Naive thymus-derived CD4-positive, alpha-beta T cell (primary cell): Measurements from ENCODE around the gene PHF2. TPM values are rescaled to one million over a fixed set of nuclear protein-coding genes. Genes with fewer than 3 reads are reported as not detected.

ENCODE experiments used
- ATAC-seq: fragments of 150-1000 bp; cut with Tn5 transposase; 2 replicates; pipeline ENCODE4 v1.10.0; 2021; ENCODE audit warnings: mild to moderate bottlenecking, moderate library complexity
- CTCF ChIA-PET: fragments of 350-600 bp; sonication (Branson Sonifier 250); formaldehyde crosslinking; loops from one replicate; lab custom pipeline; 2021; ENCODE audit warnings: antibody characterized with exemption; lab: Charles Lee
- POLR2A ChIA-PET: fragments of 350-600 bp; sonication (Branson Sonifier 250); formaldehyde crosslinking; loops from one replicate; lab custom pipeline; 2021; ENCODE audit warnings: antibody characterized with exemption, inconsistent platforms; lab: Charles Lee
- DNase-seq, 9 donors: peaks; one replicate each; pipeline versions ENCODE4 v3.0.0 to v3.0.0-alpha.2; 2020 to 2022; ENCODE audit warnings: mixed read lengths in 1 of 9
- H3K27ac ChIP-seq: one replicate; pipeline ENCODE4 v1.7.0; 2013; ENCODE audit warnings: mild to moderate bottlenecking, low read depth, low read length, moderate library complexity
- H3K27me3 ChIP-seq, 2 donors: one replicate each; pipeline ENCODE4 v1.7.0; 2013; ENCODE audit warnings: low read length in 2 of 2, mild to moderate bottlenecking in 2 of 2, moderate library complexity in 2 of 2; ENCODE audit not compliant: control insufficient read depth in 2 of 2, insufficient read depth in 2 of 2
- H3K36me3 ChIP-seq, 3 experiments: 1 replicate in 2 of 3; 2 replicates in 1 of 3; pipeline ENCODE4 v1.7.0; 2013; ENCODE audit warnings: low read length in 3 of 3, mild to moderate bottlenecking in 3 of 3, moderate library complexity in 1 of 3; ENCODE audit not compliant: insufficient read depth in 3 of 3, control insufficient read depth in 2 of 3
- H3K4me1 ChIP-seq, 2 donors: one replicate each; pipeline ENCODE4 v1.7.0; 2013; ENCODE audit warnings: low read length in 2 of 2, mild to moderate bottlenecking in 2 of 2, moderate library complexity in 1 of 2; ENCODE audit not compliant: control insufficient read depth in 2 of 2, insufficient read depth in 2 of 2
- H3K4me3 ChIP-seq: 2 replicates; pipeline ENCODE4 v1.7.0; 2013; ENCODE audit warnings: mild to moderate bottlenecking, low read length
- H3K9me3 ChIP-seq, 3 experiments: 1 replicate in 2 of 3; 2 replicates in 1 of 3; pipeline ENCODE4 v1.7.0; 2013; ENCODE audit warnings: low read length in 3 of 3; ENCODE audit not compliant: control insufficient read depth in 2 of 3
- H3K27ac Mint-ChIP-seq, 9 donors: one replicate each; pipeline ENCODE4 v1.8.0; 2020 to 2022; ENCODE audit warnings: mixed read lengths in 9 of 9, mild to moderate bottlenecking in 8 of 9, moderate library complexity in 5 of 9, inconsistent platforms in 2 of 9
- H3K27me3 Mint-ChIP-seq, 5 donors: one replicate each; pipeline ENCODE4 v1.8.0; 2021 to 2022; ENCODE audit warnings: mixed read lengths in 5 of 5, mild to moderate bottlenecking in 1 of 5
- H3K36me3 Mint-ChIP-seq, 5 donors: one replicate each; pipeline ENCODE4 v1.8.0; 2020 to 2022; ENCODE audit warnings: mixed read lengths in 5 of 5, mild to moderate bottlenecking in 3 of 5, inconsistent platforms in 1 of 5
- H3K4me1 Mint-ChIP-seq, 7 donors: one replicate each; pipeline ENCODE4 v1.8.0; 2020 to 2022; ENCODE audit warnings: mixed read lengths in 7 of 7, mild to moderate bottlenecking in 3 of 7, inconsistent platforms in 1 of 7
- H3K4me3 Mint-ChIP-seq, 10 donors: one replicate each; pipeline ENCODE4 v1.8.0; 2020 to 2022; ENCODE audit warnings: mild to moderate bottlenecking in 10 of 10, mixed read lengths in 10 of 10, moderate library complexity in 6 of 10, inconsistent platforms in 2 of 10
- H3K9me3 Mint-ChIP-seq, 11 donors: one replicate each; pipeline ENCODE4 v1.8.0; 2020 to 2022; ENCODE audit warnings: mixed read lengths in 11 of 11, mild to moderate bottlenecking in 4 of 11, inconsistent platforms in 1 of 11, moderate library complexity in 1 of 11
- intact Hi-C, 2 donors: fragments of 100-400 bp; cut with micrococcal nuclease; formaldehyde crosslinking; loops; one replicate each; pipeline ENCODE4 v1.15.1; 2023
- polyA plus RNA-seq, 2 donors: library from polyadenylated mRNA; unstranded; fragments of 300-500 nt; fragmentation: Illumina TruSeq; gene quantifications; one replicate each; pipeline ENCODE4 v1.2.3, GENCODE V29; 2021
- total RNA-seq, 6 experiments: library from RNA in 5 of 6; stranded (reverse) in 5 of 6; gene quantifications; 1 replicate in 5 of 6; 2 replicates in 1 of 6; pipeline ENCODE4 v1.2.3 and lab custom pipeline; 2021 to 2026

Gene PHF2
- total and polyA plus RNA-seq, 7 experiments from 2014 or later: 1.0 to 39.3 (median 28.6) TPM

- Histone ChIP-seq H3K36me3 (peaks cover 0 to 63% (median 7%) of the 10 kb centered on the region in 3 experiments), H3K27ac (no peak overlapping the region), H3K27me3 (no peaks in the 10 kb centered on the region), H3K4me1 (no peaks in the 10 kb centered on the region), H3K9me3 (peaks cover 0 to 9% (median 8%) of the 10 kb centered on the region in 3 experiments), H3K4me3 (no peak overlapping the region)
- CTCF ChIA-PET: no interaction called here
- ATAC-seq (no peak), DNase-seq (no peak)
- Mint-ChIP-seq H3K4me1 (peaks cover 0 to 7% (median 0%) of the 10 kb centered on the region in 7 donors), H3K4me3 (no peak overlapping the region), H3K9me3 (peaks cover 0 to 27% (median 14%) of the 10 kb centered on the region in 11 donors), H3K27ac (no peak overlapping the region), H3K27me3 (no peaks in the 10 kb centered on the region), H3K36me3 (peaks cover 19 to 50% (median 38%) of the 10 kb centered on the region in 5 donors)
- intact Hi-C loops: no loop called here
- POLR2A ChIA-PET: interaction anchor here (1.1 kb wide), 1 partner anchor 11 kb away, joined by 3 read pairs; no protein-coding TSS in a partner anchor
These were observed 54.5 kb downstream of the PHF2 start for GRCh38 chr9:93630806-93631411.

- peaks cover 31 to 60% (median 44%) of the 10 kb centered on the region in 5 donors for H3K36me3 Mint-ChIP-seq
- H3K4me1 ChIP-seq: no peaks in the 10 kb centered on the region
- no peak for ATAC-seq
- H3K27ac ChIP-seq: no peak overlapping the region
- intact Hi-C loops: no loop called here
- H3K9me3 ChIP-seq: peaks cover 0 to 11% (median 0%) of the 10 kb centered on the region in 3 experiments
- H3K36me3 ChIP-seq: peaks cover 4 to 87% (median 13%) of the 10 kb centered on the region in 3 experiments
- H3K4me1 Mint-ChIP-seq: peaks cover 0 to 5% (median 0%) of the 10 kb centered on the region in 7 donors
- H3K27ac Mint-ChIP-seq: no peak overlapping the region
- H3K27me3 Mint-ChIP-seq: no peaks in the 10 kb centered on the region
- ChIA-PET POLR2A (no interaction called here), CTCF (no interaction called here)
- H3K4me3 Mint-ChIP-seq: no peak overlapping the region
- H3K27me3 ChIP-seq: no peaks in the 10 kb centered on the region
- no peak for DNase-seq
- H3K4me3 ChIP-seq: no peak overlapping the region
- peaks cover 0 to 31% (median 12%) of the 10 kb centered on the region in 11 donors for H3K9me3 Mint-ChIP-seq
These were observed 57.3 kb downstream of the PHF2 start for GRCh38 chr9:93633492-93634221.

GRCh38 chr9:93634311-93635185 is 58.2 kb downstream of the PHF2 start:
- H3K9me3 ChIP-seq: peaks cover 0 to 11% (median 0%) of the 10 kb centered on the region in 3 experiments
- H3K27ac ChIP-seq: no peak overlapping the region
- Mint-ChIP-seq H3K27me3 (no peaks in the 10 kb centered on the region), H3K4me3 (no peak overlapping the region), H3K4me1 (peaks cover 0 to 5% (median 0%) of the 10 kb centered on the region in 7 donors), H3K36me3 (peaks cover 32 to 66% (median 46%) of the 10 kb centered on the region in 5 donors), H3K27ac (no peak overlapping the region), H3K9me3 (peaks cover 0 to 30% (median 12%) of the 10 kb centered on the region in 11 donors)
- H3K4me3 ChIP-seq: no peak overlapping the region
- H3K36me3 ChIP-seq: peaks cover 4 to 84% (median 13%) of the 10 kb centered on the region in 3 experiments
- CTCF ChIA-PET: no interaction called here
- POLR2A ChIA-PET: no interaction called here
- H3K4me1 ChIP-seq: no peaks in the 10 kb centered on the region
- H3K27me3 ChIP-seq: no peaks in the 10 kb centered on the region
- no peak for ATAC-seq
- intact Hi-C loops: no loop called here
- DNase-seq: peak in 1 of 9 donors; percentile 7

GRCh38 chr9:93635186-93636107 is 59.1 kb downstream of the PHF2 start:
- H3K9me3 Mint-ChIP-seq: peaks cover 0 to 30% (median 12%) of the 10 kb centered on the region in 11 donors
- ChIA-PET CTCF (no interaction called here), POLR2A (no interaction called here)
- H3K36me3 Mint-ChIP-seq: peaks cover 32 to 74% (median 52%) of the 10 kb centered on the region in 5 donors
- peak overlapping the region in 3 of 9 donors; percentile 20 to 55 (median 41) for H3K27ac Mint-ChIP-seq
- H3K27me3 Mint-ChIP-seq: no peaks in the 10 kb centered on the region
- H3K4me1 ChIP-seq: no peaks in the 10 kb centered on the region
- H3K36me3 ChIP-seq: peaks cover 4 to 80% (median 13%) of the 10 kb centered on the region in 3 experiments
- DNase-seq (peak in 1 of 9 donors; percentile 13), ATAC-seq (no peak)
- no peaks in the 10 kb centered on the region for H3K27me3 ChIP-seq
- H3K4me3 Mint-ChIP-seq: no peak overlapping the region
- H3K27ac ChIP-seq: no peak overlapping the region
- H3K9me3 ChIP-seq: peaks cover 0 to 11% (median 0%) of the 10 kb centered on the region in 3 experiments
- intact Hi-C loops: no loop called here
- peaks cover 0 to 4% (median 0%) of the 10 kb centered on the region in 7 donors for H3K4me1 Mint-ChIP-seq
- H3K4me3 ChIP-seq: no peak overlapping the region

GRCh38 chr9:93636172-93636661 is 59.8 kb downstream of the PHF2 start:
- CTCF ChIA-PET: no interaction called here
- peak overlapping the region in 1 of 9 donors; percentile 41 for H3K27ac Mint-ChIP-seq

More at GRCh38 chr9:93636172-93636661, 59.8 kb downstream of the PHF2 start:
- H3K4me3 ChIP-seq: no peak overlapping the region
- no peak for DNase-seq
- H3K27me3 ChIP-seq: no peaks in the 10 kb centered on the region
- H3K36me3 ChIP-seq: peaks cover 4 to 79% (median 13%) of the 10 kb centered on the region in 3 experiments
- H3K9me3 ChIP-seq: peaks cover 0 to 11% (median 0%) of the 10 kb centered on the region in 3 experiments
- intact Hi-C loops: no loop called here
- no peak for ATAC-seq
- H3K27me3 Mint-ChIP-seq: no peaks in the 10 kb centered on the region
- H3K4me1 ChIP-seq: no peaks in the 10 kb centered on the region
- H3K27ac ChIP-seq: no peak overlapping the region
- peaks cover 0 to 7% (median 0%) of the 10 kb centered on the region in 7 donors for H3K4me1 Mint-ChIP-seq
- H3K4me3 Mint-ChIP-seq: no peak overlapping the region
- POLR2A ChIA-PET: no interaction called here
- peaks cover 0 to 30% (median 12%) of the 10 kb centered on the region in 11 donors for H3K9me3 Mint-ChIP-seq
- peaks cover 32 to 78% (median 58%) of the 10 kb centered on the region in 5 donors for H3K36me3 Mint-ChIP-seq
